Measurements from ENCODE around the gene GUCD1. TPM values are rescaled to one million over a fixed set of nuclear protein-coding genes. Genes with fewer than 3 reads are reported as not detected.

The GUCD1 gene
- total and polyA plus RNA-seq, 2 of the 8 experiments (the other 6 are each of a cell fraction or from before 2014, with no cell fraction given), result 85.2 to 128 TPM

GRCh38 chr22:24565077-24565476, 10.1 kb upstream of the GUCD1 start:
- Histone ChIP-seq H3K4me1 (replicated peaks in 1 of 4; ENCODE audit: control insufficient read depth in 3 of 4, insufficient read depth in 4 of 4, low read length in 3 of 4) (no peaks in the 10 kb centered on the region), H3K79me2 (ENCODE audit: control insufficient read depth in 1 of 2, insufficient read depth in 2 of 2, low read length in 2 of 2) (peaks cover 44 to 71% of the 10 kb centered on the region in 2 experiments), H3K4me3 (ENCODE audit: extremely low read depth in 1 of 4, insufficient read depth in 2 of 4, low read depth in 3 of 4, low read length in 4 of 4) (no peak overlapping the region), H2BK20ac (ENCODE audit: low read length) (no peak overlapping the region), H4K20me1 (replicated peaks in 1 of 2; ENCODE audit: control insufficient read depth in 1 of 2, insufficient read depth in 2 of 2, low read length in 2 of 2) (peaks cover 19 to 44% of the 10 kb centered on the region in 2 experiments), H3K4ac (replicated peaks; ENCODE audit: insufficient read length, low read depth, low read length) (no peak overlapping the region), H3K36me3 (ENCODE audit: control insufficient read depth in 2 of 4, insufficient read depth in 4 of 4, low read length in 3 of 4) (peaks cover 21 to 64% (median 43%) of the 10 kb centered on the region in 4 experiments), H3K27ac (ENCODE audit: low read depth, low read length) (no peak overlapping the region), H2BK5ac (ENCODE audit: low read depth, low read length) (no peak overlapping the region), H2AK5ac (ENCODE audit: low read depth, low read length) (no peak overlapping the region), H3K4me2 (ENCODE audit: insufficient read depth in 1 of 2, low read depth in 2 of 2, low read length in 2 of 2) (no peak overlapping the region), H3K18ac (ENCODE audit: extremely low read depth, low read length) (no peak overlapping the region), H2BK15ac (ENCODE audit: low read length) (no peak overlapping the region), H3K27me3 (replicated peaks in 1 of 4; ENCODE audit: control insufficient read depth in 3 of 4, extremely low read depth in 1 of 4, insufficient read depth in 3 of 4, low read length in 3 of 4) (no peaks in the 10 kb centered on the region), H3K79me1 (ENCODE audit: low read depth, low read length) (peaks cover 24% of the 10 kb centered on the region), H4K91ac (replicated peaks; ENCODE audit: insufficient read length, low read length) (no peak overlapping the region), H3K14ac (ENCODE audit: insufficient read length) (no peak overlapping the region), H4K5ac (ENCODE audit: insufficient read length, low read depth, low read length) (no peak overlapping the region), H3K56ac (replicated peaks; ENCODE audit: insufficient read length, low read depth, low read length) (no peak overlapping the region), H2AFZ (ENCODE audit: low read length) (no peak overlapping the region), H3K9ac (replicated peaks in 1 of 4; ENCODE audit: extremely low read depth in 1 of 4, low read depth in 3 of 4, low read length in 3 of 4) (no peak overlapping the region), H3K23ac (ENCODE audit: insufficient read length) (no peak overlapping the region), H4K8ac (ENCODE audit: extremely low read depth, insufficient read depth, low read length) (no peak overlapping the region), H2BK12ac (ENCODE audit: low read depth, low read length) (no peak overlapping the region), H2BK120ac (replicated peaks; ENCODE audit: low read depth, low read length) (no peak overlapping the region), H3K23me2 (ENCODE audit: low read depth, low read length) (no peaks in the 10 kb centered on the region), H3K9me3 (ENCODE audit: insufficient read depth in 2 of 2, low read depth in 1 of 2, low read length in 1 of 2) (no peaks in the 10 kb centered on the region)
- 85% methylated on average over 2 of the region's 2 CpGs; no CpG with 5 or more reads in 1 of the 2 experiments for WGBS, 2 experiments (ENCODE audit: extremely low coverage in 1 of 2, insufficient coverage in 1 of 2, insufficient read length in 1 of 2, insufficient replicate concordance in 2 of 2, low coverage in 1 of 2, low lambda C conversion rate in 2 of 2, missing lambda C conversion rate in 1 of 2)
- ChIA-PET POLR2A (ENCODE audit: partially characterized antibody) (interaction anchor here (1.3 to 9.0 kb wide), 4 partner anchors 9 to 27 kb away, joined by 3 to 91 read pairs (median 26); partner anchors contain the start of genes GUCD1, LRRC75B and SNRPD3), CTCF (ENCODE audit: partially characterized antibody) (no interaction called here)
- FAIRE-seq (no peak), DNase-seq (ENCODE audit: low read depth in 1 of 2, low spot score in 2 of 2) (no peak)
- no peak for TF ChIP-seq ATF2 (IDR thresholded peaks at IDR 0.05; ENCODE audit: low read length)
- TF ChIP-seq CBX5 (IDR thresholded peaks at IDR 0.05; ENCODE audit: low read depth, low read length), result no peak
- TF ChIP-seq CTBP2 (IDR thresholded peaks at IDR 0.05; ENCODE audit: borderline replicate concordance, insufficient read depth, insufficient read length, low read length), result no peak
- TF ChIP-seq CBX8 (IDR thresholded peaks at IDR 0.05; ENCODE audit: borderline replicate concordance, low read depth, low read length), result no peak
- no peak for TF ChIP-seq GTF2F1 (IDR thresholded peaks at IDR 0.05; ENCODE audit: borderline replicate concordance, low read depth, low read length)
- TF ChIP-seq TAF1 (IDR thresholded peaks at IDR 0.05; ENCODE audit: low read depth, low read length), result no peak
- no peak for TF ChIP-seq POU5F1 (IDR thresholded peaks at IDR 0.05; ENCODE audit: low read depth, low read length)
- TF ChIP-seq CTCF (IDR thresholded peaks at IDR 0.05; ENCODE audit: control extremely low read depth in 1 of 3, insufficient read depth in 1 of 3, low read depth in 1 of 3, low read length in 3 of 3), result no peak
- no peak for TF ChIP-seq BRCA1 (IDR thresholded peaks at IDR 0.05; ENCODE audit: low read depth, low read length)
